Adrenal gland (tissue), 12 donors: ENCODE measurements around the gene MACROH2A1. TPM values are rescaled to one million over a fixed set of nuclear protein-coding genes. Genes with fewer than 3 reads are reported as not detected.

Source experiments
- DNase-seq, 7 donors: peaks; one replicate each; pipeline ENCODE4 v3.0.0-alpha.2; 2019 to 2020
- H3K27ac ChIP-seq, 5 donors: fragments of 200-600 bp; sonication (generic) in 4 of 5; 1 replicate in 3 of 5; 2 replicates in 2 of 5; pipeline versions ENCODE4 v1.5.1 to v1.8.0; 2016 to 2020; ENCODE audit warnings: mild to moderate bottlenecking in 1 of 5
- H3K27me3 ChIP-seq: fragments of 200-600 bp; 2 replicates; pipeline ENCODE4 v1.8.0; 2021
- H3K36me3 ChIP-seq, 2 donors: fragments of 200-600 bp; replicated peaks in 1 of 2; 1 replicate in 1 of 2; 2 replicates in 1 of 2; pipeline versions ENCODE4 v1.5.1 to v1.8.0; 2018 to 2022
- H3K4me1 ChIP-seq, 2 donors: fragments of 200-600 bp; replicated peaks in 1 of 2; 1 replicate in 1 of 2; 2 replicates in 1 of 2; pipeline versions ENCODE4 v1.5.1 to v1.8.0; 2018 to 2021
- H3K4me3 ChIP-seq, 4 donors: fragments of 200-600 bp; sonication (generic) in 3 of 4; one replicate each; pipeline ENCODE4 v1.5.1; 2016 to 2018
- H3K9me3 ChIP-seq, 3 donors: fragments of 200-600 bp; sonication (generic) in 1 of 3; replicated peaks in 1 of 3; 1 replicate in 2 of 3; 2 replicates in 1 of 3; pipeline versions ENCODE4 v1.5.1 to v1.8.0; 2016 to 2021
- POLR2A ChIP-seq, 2 donors: fragments of 450-650 bp; IDR thresholded peaks; one replicate each; pipeline ENCODE4 v1.6.1; 2017; ENCODE audit warnings: antibody characterized with exemption in 2 of 2, mild to moderate bottlenecking in 2 of 2, moderate library complexity in 1 of 2
- WGBS, 4 donors: extraction: QIAGEN DNeasy Blood & Tissue Kit in 2 of 4; methylation state at CpG; one replicate each; pipeline versions ENCODE4 v1.1.5 to v1.1.7; 2013 to 2017; 5-methylcytosine and 5-hydroxymethylcytosine counted together
- intact Hi-C, 2 donors: fragments of 100-400 bp; cut with DNase I; formaldehyde crosslinking; loops; one replicate each; pipeline versions ENCODE4 v1.14.1 to v1.15.0; 2022 to 2023
- polyA plus RNA-seq, 3 donors: library from polyadenylated mRNA; stranded (reverse); fragments of 200-250 nt in 2 of 3; fragments of 350-450 nt in 1 of 3; fragmentation: Illumina TruSeq in 1 of 3; extraction: RNeasy Lipid Tissue Mini Kit (QIAGEN cat#74804) in 1 of 3; gene quantifications; one replicate each; pipeline ENCODE4 v1.2.3, GENCODE V29; 2013 to 2014
- total RNA-seq, 9 donors: library from RNA; depleted of rRNA in 4 of 9; stranded (reverse); fragments of >200 nt in 4 of 9; fragments of 120-200 nt in 1 of 9; fragmentation: NEBNext Ultra II Directional in 1 of 9; extraction: Animal tissue kit (Norgen Biotek cat#: 25700) in 1 of 9; gene quantifications; one replicate each; pipeline versions ENCODE4 v1.1.0 to v1.2.4, GENCODE V29; 2013 to 2023
- TF ChIP-seq, protein P1 (sequence below), 6 experiments: fragments of 450-650 bp in 4 of 6; fragments of 200-600 bp in 2 of 6; sonication (generic) in 1 of 6; IDR thresholded peaks; 1 replicate in 5 of 6; 2 replicates in 1 of 6; pipeline versions ENCODE4 v1.5.1 to v1.8.0; 2016 to 2021; ENCODE audit warnings: antibody characterized with exemption in 6 of 6, mild to moderate bottlenecking in 2 of 6, moderate library complexity in 1 of 6
- donor health status: healthy with polysubstance abuse.
- donor health status: Bipolar disorder and iron deficiency.
- donor health status: DM: yes; HTN: yes; CAD: no.
- donor health status: DM: no; HTN: no; CAD: no.
- donor health status: DM: no; HTN: no; CAD: no.
- donor health status: DM: yes; HTN: yes; CAD: no.

Gene MACROH2A1
- total and polyA plus RNA-seq, 12 donors, result 77.2 to 241 (median 144) TPM

DNA sequence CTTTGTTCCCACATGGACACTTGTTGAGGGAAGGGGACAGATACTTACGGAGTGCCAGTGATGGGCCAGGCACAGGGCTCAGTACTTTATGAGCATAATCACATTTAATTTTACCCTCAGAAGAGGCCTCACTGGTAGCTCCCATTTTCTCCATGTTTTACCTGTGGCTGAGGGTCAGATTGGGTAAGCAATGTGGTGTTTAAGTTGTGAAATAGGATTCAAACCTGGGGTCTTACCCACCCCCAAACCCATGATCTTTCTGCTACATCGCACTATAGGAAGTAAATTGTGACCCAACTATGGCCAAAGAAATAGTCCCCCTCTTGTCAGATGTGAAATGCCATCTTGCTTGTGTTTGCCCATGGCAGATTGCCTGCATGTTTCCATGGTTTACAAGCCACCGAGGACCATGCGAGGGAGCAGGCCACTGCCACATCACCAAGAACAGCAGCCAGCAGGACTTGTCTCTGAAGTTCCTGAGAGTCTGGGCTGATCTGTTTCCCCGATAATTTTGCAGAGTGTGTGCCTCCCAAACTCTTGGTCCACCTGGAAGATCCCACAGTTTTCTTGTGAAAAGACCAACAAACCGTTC lies 95.4 kb downstream of the MACROH2A1 start:
- H3K4me1 ChIP-seq, result no peaks in the 10 kb centered on the region

DNA sequence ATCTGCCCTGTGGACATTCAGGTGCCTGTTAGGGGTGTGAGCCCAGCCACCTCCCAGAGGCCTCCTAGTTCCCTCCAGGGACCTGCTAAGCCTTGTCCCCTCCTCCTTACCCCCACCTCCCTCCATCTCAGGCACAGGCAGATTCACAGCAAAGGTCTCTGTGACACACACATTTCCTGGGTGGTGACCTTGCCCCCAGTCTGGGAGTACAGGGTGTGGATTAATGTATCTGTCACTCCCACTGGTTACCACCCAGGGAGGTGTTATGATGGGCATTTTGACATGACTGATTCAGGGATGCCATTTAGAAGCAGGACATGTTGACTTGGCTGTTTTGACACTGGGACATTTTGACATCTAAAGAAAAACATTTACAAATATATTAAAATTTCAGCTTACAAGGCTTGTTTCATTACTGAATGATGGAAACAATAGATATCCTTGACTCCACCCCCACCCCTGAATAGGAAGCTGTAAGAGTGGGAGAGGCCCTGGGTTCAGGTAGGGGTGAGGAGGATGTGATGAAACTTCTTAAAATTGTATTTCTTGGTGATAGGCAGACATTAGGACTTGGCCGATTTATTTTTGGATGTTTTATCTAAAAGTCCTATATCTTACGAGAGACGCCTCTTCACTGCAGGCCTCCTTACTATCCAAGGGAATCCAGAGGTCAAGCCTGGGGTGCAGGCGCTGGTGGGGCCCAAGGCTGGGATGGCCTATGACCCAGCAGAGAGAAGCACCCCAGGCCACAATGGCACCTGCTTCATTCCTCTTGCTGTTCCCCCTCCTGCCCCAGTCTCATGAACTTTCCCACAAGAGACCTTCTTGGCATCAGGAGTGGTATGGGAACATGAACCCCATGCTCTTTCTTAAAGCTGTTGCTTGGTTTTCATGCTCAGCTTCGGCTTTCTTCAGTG lies 101.9 kb downstream of the MACROH2A1 start:
- H3K36me3 ChIP-seq, result no peaks in the 10 kb centered on the region
- H3K4me1 ChIP-seq, result no peaks in the 10 kb centered on the region
- DNase-seq, result no peak
- H3K9me3 ChIP-seq, result no peaks in the 10 kb centered on the region
- no peak overlapping the region for H3K4me3 ChIP-seq
- no peaks in the 10 kb centered on the region for H3K27me3 ChIP-seq
- TF ChIP-seq, protein P1, sequence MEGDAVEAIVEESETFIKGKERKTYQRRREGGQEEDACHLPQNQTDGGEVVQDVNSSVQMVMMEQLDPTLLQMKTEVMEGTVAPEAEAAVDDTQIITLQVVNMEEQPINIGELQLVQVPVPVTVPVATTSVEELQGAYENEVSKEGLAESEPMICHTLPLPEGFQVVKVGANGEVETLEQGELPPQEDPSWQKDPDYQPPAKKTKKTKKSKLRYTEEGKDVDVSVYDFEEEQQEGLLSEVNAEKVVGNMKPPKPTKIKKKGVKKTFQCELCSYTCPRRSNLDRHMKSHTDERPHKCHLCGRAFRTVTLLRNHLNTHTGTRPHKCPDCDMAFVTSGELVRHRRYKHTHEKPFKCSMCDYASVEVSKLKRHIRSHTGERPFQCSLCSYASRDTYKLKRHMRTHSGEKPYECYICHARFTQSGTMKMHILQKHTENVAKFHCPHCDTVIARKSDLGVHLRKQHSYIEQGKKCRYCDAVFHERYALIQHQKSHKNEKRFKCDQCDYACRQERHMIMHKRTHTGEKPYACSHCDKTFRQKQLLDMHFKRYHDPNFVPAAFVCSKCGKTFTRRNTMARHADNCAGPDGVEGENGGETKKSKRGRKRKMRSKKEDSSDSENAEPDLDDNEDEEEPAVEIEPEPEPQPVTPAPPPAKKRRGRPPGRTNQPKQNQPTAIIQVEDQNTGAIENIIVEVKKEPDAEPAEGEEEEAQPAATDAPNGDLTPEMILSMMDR (IDR thresholded peaks at IDR 0.05), result no peak
- TF ChIP-seq POLR2A (IDR thresholded peaks at IDR 0.05), result no peak
- 91 to 94% (median 93%) methylated on average over 5 of the region's 5 CpGs for WGBS, 4 donors
- intact Hi-C loops, result no loop called here
- H3K27ac ChIP-seq, result no peak overlapping the region

More for the DNA sequence above, 95.4 kb downstream of the MACROH2A1 start:
- Histone ChIP-seq H3K4me3 (no peak overlapping the region), H3K27me3 (no peaks in the 10 kb centered on the region), H3K36me3 (no peaks in the 10 kb centered on the region), H3K27ac (no peak overlapping the region), H3K9me3 (no peaks in the 10 kb centered on the region)
- 86 to 95% (median 93%) methylated on average over 6 of the region's 6 CpGs for WGBS, 4 donors
- TF ChIP-seq POLR2A (IDR thresholded peaks at IDR 0.05), result no peak
- TF ChIP-seq, protein P1 (IDR thresholded peaks at IDR 0.05), result no peak
- intact Hi-C loops, result no loop called here
- no peak for DNase-seq

DNA sequence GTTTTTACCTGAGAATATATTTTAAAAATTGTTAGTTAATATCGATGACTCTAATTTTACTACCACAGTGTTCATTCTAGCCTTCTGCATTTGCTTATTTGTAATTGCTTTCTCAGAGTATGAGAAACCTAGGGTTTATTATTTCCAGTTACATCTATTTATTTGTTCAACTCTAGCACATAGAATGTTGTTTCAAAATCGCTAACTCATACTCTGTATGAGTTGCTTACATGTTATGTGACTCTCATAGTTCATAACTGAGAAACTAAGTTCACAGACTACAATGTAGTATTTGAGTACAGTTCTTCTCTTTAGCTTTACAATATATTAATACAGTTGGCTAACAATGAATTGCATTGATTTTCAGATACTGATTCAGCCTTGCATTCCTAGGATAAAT lies 103.2 kb downstream of the MACROH2A1 start:
- intact Hi-C loops, result no loop called here
- Histone ChIP-seq H3K4me3 (no peak overlapping the region), H3K27me3 (no peaks in the 10 kb centered on the region), H3K36me3 (no peaks in the 10 kb centered on the region), H3K9me3 (no peaks in the 10 kb centered on the region), H3K4me1 (no peaks in the 10 kb centered on the region), H3K27ac (no peak overlapping the region)
- TF ChIP-seq POLR2A (IDR thresholded peaks at IDR 0.05), result no peak
- TF ChIP-seq, protein P1 (IDR thresholded peaks at IDR 0.05), result no peak
- WGBS, 4 donors, result 88 to 92% (median 90%) methylated on average over 2 of the region's 2 CpGs
- no peak for DNase-seq

DNA sequence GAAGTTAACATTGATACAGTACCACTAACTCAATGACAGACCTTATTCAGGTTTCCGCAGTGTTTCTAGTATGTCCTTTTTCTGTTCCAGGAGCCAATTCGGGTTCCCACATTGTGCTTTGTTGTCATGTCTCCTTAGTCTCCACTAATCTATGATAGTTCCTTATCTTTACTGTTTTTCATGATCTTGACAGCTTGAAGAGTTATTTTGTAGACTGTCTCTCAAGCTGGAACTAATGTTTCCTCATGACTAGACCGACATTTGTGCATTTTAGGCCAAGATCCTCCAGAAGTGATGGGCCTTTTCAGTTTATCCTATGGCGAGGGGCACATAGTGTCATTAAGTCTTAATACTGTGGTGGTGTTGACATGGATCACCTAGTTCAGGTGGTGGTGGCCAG lies 104.2 kb downstream of the MACROH2A1 start:
- TF ChIP-seq POLR2A (IDR thresholded peaks at IDR 0.05), result no peak
- TF ChIP-seq, protein P1 (IDR thresholded peaks at IDR 0.05), result no peak
- Histone ChIP-seq H3K36me3 (no peaks in the 10 kb centered on the region), H3K4me3 (no peak overlapping the region), H3K27me3 (no peaks in the 10 kb centered on the region), H3K9me3 (no peaks in the 10 kb centered on the region), H3K4me1 (no peaks in the 10 kb centered on the region), H3K27ac (no peak overlapping the region)
- DNase-seq, result no peak
- 87 to 95% (median 91%) methylated on average over 4 of the region's 4 CpGs for WGBS, 4 donors
- intact Hi-C loops, result no loop called here
